ENCODE data around the gene ZNF275. TPM values are rescaled to one million over a fixed set of nuclear protein-coding genes. Genes with fewer than 3 reads are reported as not detected.

Gene ZNF275
- total RNA-seq, 1 donor from 2014 or later = 5.2 TPM

DNA sequence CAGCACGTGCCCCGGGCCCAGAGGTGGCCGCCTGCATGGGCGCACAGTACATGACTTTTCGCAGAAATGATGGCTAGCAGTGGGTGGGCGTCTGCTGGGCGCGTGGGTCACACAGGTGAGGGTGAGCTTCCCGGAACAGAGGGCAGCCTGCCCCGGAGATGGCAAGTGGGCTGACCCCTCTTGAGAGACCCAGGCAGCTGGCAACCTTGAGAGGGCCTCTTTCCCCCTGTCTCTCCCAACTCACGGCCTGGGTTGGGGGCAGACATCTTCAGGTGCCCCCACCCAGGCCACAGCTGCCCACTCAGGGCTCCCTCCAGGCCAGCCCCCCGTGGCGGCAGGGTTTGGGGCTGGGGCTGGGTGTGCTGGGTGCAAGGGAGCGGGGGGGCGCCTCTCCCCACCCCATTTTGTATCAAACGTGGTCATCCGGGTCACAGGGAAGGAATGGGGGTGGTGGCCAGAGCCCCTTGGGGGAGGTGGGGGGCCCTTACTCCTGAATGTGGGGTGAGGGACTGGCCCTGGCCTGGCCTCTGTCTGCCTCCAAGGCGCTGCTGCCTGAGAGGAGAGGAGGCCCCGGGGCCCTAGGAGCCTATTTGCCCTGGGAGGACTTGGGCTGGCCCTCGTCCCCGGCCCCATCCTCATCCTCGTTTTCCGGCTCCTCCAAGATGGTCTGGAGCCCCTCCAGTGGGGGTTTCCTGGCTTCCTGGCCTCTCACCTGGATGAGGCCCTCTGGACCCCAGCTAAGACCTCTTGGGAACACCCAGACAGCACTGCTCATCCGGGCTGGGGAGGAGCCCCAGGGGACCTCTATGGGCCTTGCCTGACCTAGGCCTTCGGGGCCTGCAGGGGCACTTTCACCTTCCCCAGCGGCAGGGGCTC is 62.6 kb downstream of the ZNF275 start:
- H3K9me3 ChIP-seq (ENCODE audit: control insufficient read depth in 3 of 3, low read length in 3 of 3) = no peaks in the 10 kb centered on the region
- H3K27me3 ChIP-seq (ENCODE audit: control insufficient read depth in 3 of 3, insufficient read depth in 3 of 3, low read length in 3 of 3) = no peaks in the 10 kb centered on the region
- H3K36me3 ChIP-seq (ENCODE audit: control insufficient read depth in 3 of 3, insufficient read depth in 3 of 3, low read length in 3 of 3) = no peaks in the 10 kb centered on the region
- no peak overlapping the region for H3K9ac ChIP-seq (ENCODE audit: low read depth in 1 of 3, low read length in 3 of 3)
- H3K4me1 ChIP-seq (ENCODE audit: control insufficient read depth in 3 of 3, insufficient read depth in 3 of 3, low read length in 3 of 3) = no peaks in the 10 kb centered on the region
- H3K4me3 ChIP-seq (ENCODE audit: low read length in 3 of 3) = no peak overlapping the region
- no peak overlapping the region for H3K27ac ChIP-seq (ENCODE audit: low read depth, low read length)

- no peaks in the 10 kb centered on the region for H3K27me3 ChIP-seq (ENCODE audit: control insufficient read depth in 3 of 3, insufficient read depth in 3 of 3, low read length in 3 of 3)
- no peak overlapping the region for H3K27ac ChIP-seq (ENCODE audit: low read depth, low read length)
- H3K9ac ChIP-seq (ENCODE audit: low read depth in 1 of 3, low read length in 3 of 3) = no peak overlapping the region
- H3K4me1 ChIP-seq (ENCODE audit: control insufficient read depth in 3 of 3, insufficient read depth in 3 of 3, low read length in 3 of 3) = no peaks in the 10 kb centered on the region
- H3K9me3 ChIP-seq (ENCODE audit: control insufficient read depth in 3 of 3, low read length in 3 of 3) = no peaks in the 10 kb centered on the region
- H3K4me3 ChIP-seq (ENCODE audit: low read length in 3 of 3) = no peak overlapping the region
- H3K36me3 ChIP-seq (ENCODE audit: control insufficient read depth in 3 of 3, insufficient read depth in 3 of 3, low read length in 3 of 3) = no peaks in the 10 kb centered on the region
Measured at GRCh38 chrX:153397256-153397960, 63.5 kb downstream of the ZNF275 start.

GRCh38 chrX:153398275-153398960 is 64.5 kb downstream of the ZNF275 start:
- no peak overlapping the region for H3K27ac ChIP-seq (ENCODE audit: low read depth, low read length)
- H3K27me3 ChIP-seq (ENCODE audit: control insufficient read depth in 3 of 3, insufficient read depth in 3 of 3, low read length in 3 of 3) = no peaks in the 10 kb centered on the region
- no peaks in the 10 kb centered on the region for H3K4me1 ChIP-seq (ENCODE audit: control insufficient read depth in 3 of 3, insufficient read depth in 3 of 3, low read length in 3 of 3)
- H3K4me3 ChIP-seq (ENCODE audit: low read length in 3 of 3) = no peak overlapping the region
- H3K9ac ChIP-seq (ENCODE audit: low read depth in 1 of 3, low read length in 3 of 3) = no peak overlapping the region
- H3K36me3 ChIP-seq (ENCODE audit: control insufficient read depth in 3 of 3, insufficient read depth in 3 of 3, low read length in 3 of 3) = no peaks in the 10 kb centered on the region
- H3K9me3 ChIP-seq (ENCODE audit: control insufficient read depth in 3 of 3, low read length in 3 of 3) = no peaks in the 10 kb centered on the region

- H3K36me3 ChIP-seq (ENCODE audit: control insufficient read depth in 3 of 3, insufficient read depth in 3 of 3, low read length in 3 of 3) = no peaks in the 10 kb centered on the region
- no peak overlapping the region for H3K27ac ChIP-seq (ENCODE audit: low read depth, low read length)
Measured at GRCh38 chrX:153400146-153401132, 66.5 kb downstream of the ZNF275 start.

GRCh38 chrX:153401133-153401764 is 67.3 kb downstream of the ZNF275 start, which contains the start of gene PNMA6E:
Gene PNMA6E (minus strand): TSS chrX:153401350. CDS start chrX:153398849, 2,501 bp downstream.
- H3K4me3 ChIP-seq (ENCODE audit: low read length in 3 of 3) = no peak within 1 kb of the TSS
- H3K9me3 ChIP-seq (ENCODE audit: control insufficient read depth in 3 of 3, low read length in 3 of 3) = no peaks in the 10 kb centered on the region
- no peak within 1 kb of the TSS for H3K27ac ChIP-seq (ENCODE audit: low read depth, low read length)
- H3K27me3 ChIP-seq (ENCODE audit: control insufficient read depth in 3 of 3, insufficient read depth in 3 of 3, low read length in 3 of 3) = no peaks in the 10 kb centered on the region
- H3K9ac ChIP-seq (ENCODE audit: low read depth in 1 of 3, low read length in 3 of 3) = no peak within 1 kb of the TSS
- H3K36me3 ChIP-seq (ENCODE audit: control insufficient read depth in 3 of 3, insufficient read depth in 3 of 3, low read length in 3 of 3) = no peaks in the 10 kb centered on the region
- no peaks in the 10 kb centered on the region for H3K4me1 ChIP-seq (ENCODE audit: control insufficient read depth in 3 of 3, insufficient read depth in 3 of 3, low read length in 3 of 3)

More at GRCh38 chrX:153400146-153401132, 66.5 kb downstream of the ZNF275 start:
- no peak overlapping the region for H3K4me3 ChIP-seq (ENCODE audit: low read length in 3 of 3)
- H3K9ac ChIP-seq (ENCODE audit: low read depth in 1 of 3, low read length in 3 of 3) = peak overlapping the region in 1 of 3 donors; percentile 14
- no peaks in the 10 kb centered on the region for H3K27me3 ChIP-seq (ENCODE audit: control insufficient read depth in 3 of 3, insufficient read depth in 3 of 3, low read length in 3 of 3)
- no peaks in the 10 kb centered on the region for H3K9me3 ChIP-seq (ENCODE audit: control insufficient read depth in 3 of 3, low read length in 3 of 3)
- H3K4me1 ChIP-seq (ENCODE audit: control insufficient read depth in 3 of 3, insufficient read depth in 3 of 3, low read length in 3 of 3) = no peaks in the 10 kb centered on the region

Small RNA genes within 50 kb of the gene (small RNA-seq; reads per million reads assigned to genes)
- not detected for gene AC152007.1

Other genes starting within 250 kb of the ZNF275 start
- gene MAGEA1, start 154.9 kb upstream of the ZNF275 start, total RNA-seq = not detected
- gene PNMA6F, start 12.4 kb upstream of the ZNF275 start, total RNA-seq = not detected
- gene PNMA6E, start 67.2 kb downstream of the ZNF275 start, total RNA-seq = not detected
- 1.0 TPM for gene ZFP92, start 77.3 kb downstream of the ZNF275 start, total RNA-seq
- 3.7 TPM for gene TREX2, start 111.9 kb downstream of the ZNF275 start, total RNA-seq
- gene HAUS7, start 136.4 kb downstream of the ZNF275 start, total RNA-seq = 11.0 TPM
- 24.5 TPM for gene BGN, start 160.8 kb downstream of the ZNF275 start, total RNA-seq
- 0.52 TPM for gene ATP2B3, start 183.5 kb downstream of the ZNF275 start, total RNA-seq